GM21390 (cell line): ENCODE measurements around the gene ARHGEF37.
"Not testable (repeated sequence)": the region's sequence is repeated elsewhere in the genome, so short reads cannot be mapped to it uniquely, and the experiment has no call there.

Source experiments
- ATAC-seq: cut with Tn5 transposase; IDR thresholded peaks from one replicate; pipeline ENCODE4 v1.9.1; 2021; ENCODE audit not compliant: unreplicated experiment

The ARHGEF37 gene

DNA sequence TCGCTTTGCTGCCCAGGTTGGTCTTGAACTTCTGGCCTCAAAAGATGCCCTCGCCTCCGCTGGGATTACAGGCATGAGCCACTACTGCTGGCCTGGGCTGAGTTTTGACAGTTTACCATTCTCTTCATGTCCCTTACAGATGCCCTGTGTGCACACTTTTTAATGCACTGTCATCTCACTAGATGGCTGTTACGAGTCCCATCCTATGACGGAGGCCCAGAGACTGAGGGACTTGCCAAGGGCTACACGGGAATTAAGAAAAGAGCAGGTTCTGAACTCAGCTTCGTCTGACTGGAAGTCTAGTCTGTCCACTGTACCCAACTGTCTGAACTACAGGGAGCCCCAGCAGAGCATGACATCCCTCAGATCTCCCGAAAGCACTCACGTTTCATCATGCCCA lies 63.9 kb downstream of the ARHGEF37 start:
- ATAC-seq = no peak

DNA sequence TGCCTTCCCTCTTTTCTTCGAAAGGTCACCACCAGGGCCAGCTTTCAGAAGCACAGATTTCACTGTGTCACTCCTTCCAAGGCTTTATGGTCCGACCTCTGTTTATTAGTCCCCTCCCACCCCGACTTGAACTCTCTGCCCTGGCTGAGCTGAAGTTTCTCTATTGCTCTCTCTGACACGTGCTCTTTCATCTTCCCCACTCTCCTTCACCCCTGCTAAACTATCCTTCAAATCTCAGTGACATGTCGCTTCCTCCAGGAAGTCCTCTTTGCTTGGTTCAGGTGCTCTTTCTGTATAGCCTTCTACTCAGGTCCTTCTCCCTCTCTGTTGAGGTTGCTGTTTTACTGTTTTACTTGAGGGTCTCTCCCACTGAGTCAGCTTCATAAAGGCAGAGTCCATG lies 64.4 kb downstream of the ARHGEF37 start:
- ATAC-seq = no peak

DNA sequence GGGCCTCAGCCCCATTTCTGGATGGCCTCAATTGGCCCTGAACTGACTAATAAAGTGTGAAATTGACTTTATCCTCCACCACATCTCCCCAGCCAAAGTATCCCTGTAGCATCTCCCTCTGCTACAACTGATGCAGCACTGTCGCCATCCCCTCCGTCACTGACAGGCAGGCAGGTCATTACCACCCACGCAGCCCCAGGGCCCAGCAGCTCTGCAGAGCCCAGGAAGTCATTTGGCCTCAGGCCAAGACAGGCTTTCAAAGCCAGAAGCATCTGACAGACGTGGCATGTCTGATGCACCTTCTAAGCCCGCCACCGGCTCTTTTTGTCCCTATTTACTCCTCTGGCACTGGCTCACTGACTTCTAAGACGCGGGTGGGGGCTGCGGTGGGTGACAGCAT lies 65.3 kb downstream of the ARHGEF37 start:
- no peak for ATAC-seq

DNA sequence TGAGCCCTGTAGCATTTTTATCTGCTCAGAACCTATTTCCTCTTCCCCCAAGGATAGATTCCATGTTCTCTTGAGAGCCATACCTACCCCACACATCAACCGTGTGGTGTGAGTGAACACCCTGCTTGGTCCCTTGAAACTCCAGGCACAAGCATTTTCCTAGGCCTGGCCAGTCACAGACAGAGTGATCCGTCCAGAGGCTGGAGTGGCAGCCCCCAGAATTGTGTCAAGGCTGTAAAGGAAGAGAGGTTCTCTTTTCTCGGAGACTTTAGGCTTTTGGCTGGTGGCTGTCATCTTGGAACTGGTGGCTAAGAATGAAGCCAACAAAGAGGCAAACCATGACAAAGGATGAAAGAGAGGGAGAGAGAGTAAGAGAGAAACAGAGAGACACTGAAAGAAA lies 66.0 kb downstream of the ARHGEF37 start:
- ATAC-seq = no peak

DNA sequence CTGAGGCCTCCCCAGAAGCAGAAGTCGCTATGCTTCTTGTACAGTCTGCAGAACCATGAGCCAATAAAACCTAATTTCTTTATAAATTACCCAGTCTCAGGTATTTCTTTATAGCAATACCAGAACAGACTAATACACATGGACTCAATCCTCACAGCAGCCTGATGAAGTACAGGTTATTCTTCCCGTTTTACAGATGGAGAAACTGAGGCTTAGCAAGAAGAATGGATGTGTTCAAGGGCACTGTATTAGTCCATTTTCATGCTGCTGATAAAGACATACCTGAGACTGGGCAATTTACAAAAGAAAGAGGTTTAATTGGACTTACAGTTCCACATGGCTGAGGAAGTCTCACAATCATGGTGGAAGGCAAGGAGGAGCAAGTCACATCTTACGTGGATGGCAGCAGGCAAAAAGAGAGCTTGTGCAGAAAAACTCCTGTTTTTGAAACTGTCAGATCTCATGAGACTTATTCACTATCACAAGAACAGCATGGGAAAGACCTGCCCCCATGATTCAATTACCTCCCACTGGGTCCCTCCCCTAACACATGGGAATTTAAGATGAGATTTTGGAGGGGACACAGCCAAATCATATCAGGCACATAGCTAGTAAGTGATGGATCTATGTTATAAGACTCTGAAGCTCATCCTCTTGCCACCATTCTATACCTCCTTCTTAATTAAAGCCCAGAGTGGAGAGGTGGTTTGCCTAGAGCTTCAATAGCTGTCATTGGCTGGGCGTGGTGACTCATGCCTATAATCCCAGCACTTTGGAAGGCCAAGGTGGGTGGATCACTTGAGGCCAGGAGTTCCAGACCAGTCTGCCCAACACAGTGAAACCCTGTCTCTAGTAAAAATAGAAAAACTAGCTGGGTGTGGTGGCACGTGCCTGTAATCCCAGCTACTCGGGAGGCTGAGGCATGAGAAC lies 67.4 kb downstream of the ARHGEF37 start:
- not testable (repeated sequence) for ATAC-seq

DNA sequence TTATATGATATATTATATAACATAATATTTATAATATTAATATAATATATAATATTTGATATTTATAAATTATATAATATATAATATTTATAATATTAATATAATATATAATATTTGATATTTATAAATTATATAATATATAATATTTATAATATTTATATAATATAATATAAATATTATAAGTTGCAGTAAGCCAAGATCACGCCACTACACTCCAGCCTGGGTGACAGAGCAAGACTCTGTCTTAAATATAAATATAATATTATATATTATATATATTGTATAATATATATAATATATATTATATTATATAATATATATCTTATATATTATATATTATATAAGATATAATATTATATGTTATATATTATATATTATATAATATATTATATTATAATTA lies 68.4 kb downstream of the ARHGEF37 start:
- ATAC-seq = not testable (repeated sequence)

DNA sequence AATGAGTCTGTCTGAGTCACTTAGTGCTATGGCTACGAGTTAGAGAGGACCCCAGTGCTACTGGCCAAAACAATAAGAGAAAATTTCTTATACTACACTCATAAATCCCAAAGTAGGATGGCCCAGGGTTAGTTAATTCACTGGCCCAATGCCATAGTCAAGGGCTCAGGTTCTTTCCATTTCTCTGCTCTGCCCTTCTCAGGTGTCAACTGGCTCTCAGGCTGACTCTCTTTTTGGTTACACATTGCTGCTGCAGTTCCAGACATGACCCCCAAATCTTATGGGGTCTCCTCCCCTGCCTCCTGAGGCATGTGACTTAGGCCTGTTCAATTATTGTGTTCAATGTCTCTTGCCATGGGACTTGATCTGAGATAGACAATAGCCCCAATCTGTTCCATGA lies 70.4 kb downstream of the ARHGEF37 start:
- ATAC-seq = no peak

DNA sequence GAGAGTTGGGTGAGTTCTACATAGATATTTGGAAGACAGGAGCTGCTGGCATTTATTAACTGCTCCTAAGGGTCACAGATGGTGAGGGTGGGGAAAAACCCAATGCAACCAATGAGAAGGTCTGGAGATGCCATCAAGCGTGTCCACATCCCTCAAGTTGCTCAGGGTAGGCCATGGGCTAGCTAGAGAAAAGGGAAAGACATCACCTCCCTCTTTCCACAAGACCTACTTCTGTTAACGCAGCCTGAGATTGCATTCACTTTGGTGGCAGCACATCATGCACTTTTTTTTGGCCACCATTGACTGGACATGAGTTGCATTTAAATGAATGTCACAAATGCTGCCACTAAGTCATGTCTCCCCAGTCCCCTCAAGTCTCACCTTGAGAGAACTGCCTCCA lies 71.4 kb downstream of the ARHGEF37 start:
- ATAC-seq = no peak

DNA sequence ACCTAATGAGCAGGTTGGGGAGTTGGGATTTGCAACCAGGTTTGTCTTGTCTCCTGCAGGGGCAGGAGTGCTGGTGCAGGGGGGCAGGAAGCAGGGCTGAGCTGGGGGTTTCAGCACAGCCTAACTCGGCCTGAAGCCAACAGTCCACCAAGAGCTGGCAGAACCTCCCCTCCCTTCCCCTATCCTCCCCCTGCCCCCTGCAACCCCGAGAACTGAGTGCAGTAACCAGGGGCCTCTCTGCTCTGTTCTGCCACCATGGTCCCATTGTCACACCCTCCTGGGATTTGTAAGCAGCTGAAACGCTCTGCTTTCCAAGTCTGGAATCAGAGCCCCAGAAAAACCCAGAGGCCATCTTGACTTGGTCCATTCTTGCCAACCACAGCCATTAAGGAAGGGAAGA lies 72.9 kb downstream of the ARHGEF37 start:
- ATAC-seq = no peak

DNA sequence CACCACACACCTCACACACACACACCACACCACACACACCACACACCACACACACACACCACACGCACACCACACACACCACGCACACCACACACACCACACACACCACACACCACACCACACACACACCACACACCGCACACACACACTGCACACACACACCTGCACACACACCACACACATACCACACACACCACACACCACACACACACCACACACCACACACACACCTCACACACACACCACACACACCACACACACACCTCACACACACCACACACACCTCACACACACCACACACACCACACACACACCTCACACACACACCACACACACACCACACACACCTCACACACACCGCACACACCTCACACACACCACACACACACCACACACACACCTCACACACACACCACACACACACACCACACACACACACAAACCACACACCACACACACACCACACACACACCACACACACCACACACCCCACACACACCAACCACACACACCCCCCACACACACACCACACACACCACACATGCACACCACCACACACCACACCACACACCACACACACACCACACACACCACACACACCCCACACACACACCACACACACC lies 73.7 kb downstream of the ARHGEF37 start:
- ATAC-seq = no peak

DNA sequence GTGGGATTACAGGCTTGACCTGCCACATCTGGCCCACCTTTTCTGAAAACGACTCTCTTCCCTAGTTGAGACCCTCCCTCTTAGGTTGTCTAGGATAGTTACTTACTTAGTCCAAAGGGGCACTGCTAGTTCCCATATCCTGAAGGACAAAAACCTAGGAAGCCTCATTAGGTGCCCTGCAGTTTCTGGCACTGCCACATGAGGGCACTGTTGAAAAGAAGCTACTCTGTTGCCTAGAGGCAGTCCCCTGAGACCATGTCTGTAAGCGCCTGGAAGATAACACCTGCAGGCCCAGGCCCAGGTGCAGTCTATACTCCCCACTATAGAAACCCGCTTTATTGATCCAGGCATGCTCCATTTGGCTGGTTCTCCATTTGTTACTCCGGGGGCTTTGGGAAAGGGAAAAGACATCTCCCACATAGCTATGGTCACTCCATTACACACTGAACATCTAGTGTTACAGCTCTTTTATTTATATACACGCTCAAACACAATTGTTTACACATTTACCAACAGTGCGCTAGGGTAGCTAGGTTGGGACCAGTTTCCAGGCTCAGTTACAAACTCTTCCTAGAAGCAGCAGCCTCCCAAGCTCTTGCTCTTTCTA lies 75.4 kb downstream of the ARHGEF37 start:
- ATAC-seq = no peak

DNA sequence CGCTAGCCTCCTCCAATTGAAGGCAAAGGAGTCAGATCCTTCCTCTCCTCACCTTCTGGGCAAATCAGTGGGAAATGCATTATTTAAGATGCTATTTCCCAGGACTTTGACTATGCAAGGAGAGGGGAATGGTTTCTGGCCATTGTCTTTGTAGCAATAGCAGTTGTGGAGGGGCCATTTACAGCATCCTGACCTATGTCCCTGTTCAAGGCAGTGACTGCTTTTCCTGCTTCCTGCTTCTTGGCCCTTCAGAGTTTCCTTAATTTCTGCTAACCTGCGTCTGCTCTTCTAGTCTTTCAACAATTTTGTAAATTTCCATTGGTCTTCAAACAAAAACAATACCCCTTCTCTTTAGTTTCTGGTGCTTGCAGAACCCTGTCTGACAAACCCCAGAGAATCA lies 76.0 kb downstream of the ARHGEF37 start:
- no peak for ATAC-seq

DNA sequence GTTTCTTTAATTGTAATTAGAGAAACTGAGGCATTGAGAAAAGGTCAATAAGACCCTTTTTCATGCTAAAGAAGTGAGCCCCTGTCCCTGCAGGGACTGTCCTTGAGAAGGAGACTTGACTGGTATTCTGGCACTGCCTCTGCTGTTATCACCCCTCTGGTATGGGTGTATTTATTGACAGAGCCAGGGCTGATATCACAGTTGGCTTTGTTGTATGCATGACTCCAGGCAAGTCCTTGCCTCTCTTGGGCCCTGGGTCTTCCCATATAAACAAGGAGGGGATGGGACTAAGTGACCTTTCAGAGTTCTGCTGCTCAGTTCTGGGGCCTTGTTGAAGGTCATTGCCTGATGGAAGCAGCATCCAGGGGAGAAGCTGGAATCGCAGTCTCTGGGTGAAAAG lies 77.0 kb downstream of the ARHGEF37 start:
- ATAC-seq = no peak

DNA sequence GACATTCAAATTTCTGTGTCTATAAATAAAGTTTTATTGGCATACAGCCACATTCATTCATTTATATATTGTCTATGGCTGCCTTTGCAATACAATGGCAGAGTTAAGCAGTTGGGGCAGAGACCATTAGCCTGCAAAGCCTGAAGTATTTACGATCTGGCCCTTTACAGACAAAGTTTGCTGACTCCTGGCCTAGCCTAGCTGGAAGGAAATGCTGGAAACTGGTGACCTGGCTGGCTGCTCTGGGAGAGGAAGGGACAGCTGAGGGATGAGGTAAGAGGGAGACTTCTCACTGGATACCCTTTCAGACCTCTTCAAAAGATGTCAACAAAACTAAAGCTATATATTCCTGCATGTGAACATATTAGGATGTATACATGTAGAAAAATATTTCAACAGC lies 82.8 kb downstream of the ARHGEF37 start:
- no peak for ATAC-seq

DNA sequence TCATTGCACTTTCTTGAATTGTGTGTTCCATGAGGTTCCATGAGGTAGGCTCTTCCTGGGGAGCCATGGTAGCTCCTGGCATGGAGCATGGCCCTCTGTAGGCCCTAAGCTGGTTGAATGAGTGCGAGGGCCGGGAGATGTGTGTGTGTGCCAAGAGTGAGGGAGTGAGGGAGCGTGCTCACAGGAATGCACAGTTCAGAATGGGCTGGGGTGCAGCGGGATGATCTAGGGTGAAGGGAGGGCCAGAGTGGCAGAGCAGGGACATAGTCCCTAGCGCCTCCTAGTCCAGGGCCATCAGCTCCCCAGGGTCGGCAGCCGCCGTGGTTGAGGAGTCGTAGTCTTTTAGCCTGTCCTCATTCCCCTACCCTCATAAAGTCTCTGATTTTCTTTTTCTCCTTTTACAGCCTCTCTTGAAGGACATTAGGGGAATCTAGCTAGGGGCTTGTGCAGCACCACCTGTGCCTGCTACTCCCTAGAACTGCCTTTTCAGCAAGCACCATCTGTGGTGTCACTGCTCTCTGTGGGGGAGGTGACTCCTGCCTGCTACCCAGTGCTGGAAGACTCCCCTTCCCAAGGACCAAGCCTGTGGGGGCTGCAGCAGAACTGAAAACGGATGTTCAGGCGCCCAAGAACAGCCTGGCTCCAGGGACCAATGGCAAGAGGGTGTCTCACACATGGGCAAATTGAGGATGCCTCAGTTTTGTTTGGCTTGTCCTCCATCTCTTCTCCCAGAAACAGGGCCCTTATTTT lies 83.5 kb downstream of the ARHGEF37 start:
- ATAC-seq = no peak

DNA sequence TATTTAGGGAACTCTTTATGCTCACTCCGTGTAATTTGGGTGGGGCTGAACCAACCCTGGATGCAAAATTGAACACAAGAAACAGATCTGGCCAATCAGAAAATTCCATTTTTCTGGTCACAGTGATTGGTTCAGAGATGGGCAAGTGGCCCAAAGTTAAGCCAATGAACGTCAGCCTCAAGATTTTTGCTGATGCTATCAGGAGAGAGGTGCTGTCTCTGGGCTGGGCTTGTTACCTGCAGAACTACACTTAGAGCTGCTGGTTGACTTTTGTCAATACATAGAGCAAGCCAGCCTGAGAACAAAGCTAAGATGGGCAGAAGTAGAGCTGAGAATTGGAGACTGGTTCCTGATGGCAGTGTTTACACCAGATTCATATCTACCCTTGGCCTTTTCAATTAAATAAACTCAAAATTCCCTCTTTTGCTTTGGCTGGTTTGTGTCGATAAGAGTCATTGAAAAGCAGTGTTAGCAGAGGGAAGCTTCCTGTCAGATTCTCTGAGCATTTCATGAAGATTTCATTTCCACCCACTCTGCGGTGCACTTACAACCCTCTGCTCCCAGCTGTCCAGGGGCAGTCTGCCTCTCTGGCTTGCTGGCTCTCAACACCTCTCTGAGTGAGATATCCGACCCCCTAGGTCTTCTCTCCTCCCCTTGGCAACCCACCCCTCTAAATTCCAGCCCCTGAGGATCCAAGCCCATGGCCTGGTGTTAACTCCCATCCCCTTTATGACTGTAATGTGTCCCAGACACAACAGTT lies 84.3 kb downstream of the ARHGEF37 start:
- ATAC-seq = no peak

DNA sequence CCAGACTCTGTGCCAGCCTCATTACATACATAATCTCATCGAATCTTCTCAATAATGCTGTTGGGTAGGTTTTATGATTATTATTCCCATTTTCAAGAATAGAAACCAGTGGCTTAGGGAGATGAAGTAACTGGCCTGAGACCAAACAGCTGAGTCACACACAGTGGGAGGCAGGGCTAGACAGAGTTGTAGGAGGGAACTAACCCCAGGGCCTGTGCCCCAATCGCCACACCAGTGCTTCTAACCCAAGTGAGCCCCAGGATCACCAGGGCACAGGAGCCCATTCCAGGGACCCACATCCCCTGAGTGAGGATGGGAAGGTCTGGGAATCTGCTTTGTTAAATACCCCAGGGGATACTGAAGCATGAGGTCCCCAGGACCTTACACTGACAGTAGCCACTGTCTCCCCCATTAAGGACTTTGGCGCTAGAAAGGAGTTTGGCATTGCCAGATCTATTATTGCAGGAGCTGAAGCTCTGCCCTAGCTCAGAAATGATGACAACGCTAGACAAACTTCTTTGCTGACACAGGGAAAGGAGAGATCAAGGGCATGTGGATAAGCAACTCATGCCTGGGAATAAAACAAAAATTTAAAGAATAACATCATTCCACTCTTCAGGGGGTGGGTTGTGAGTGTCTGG lies 85.0 kb downstream of the ARHGEF37 start:
- ATAC-seq = no peak

DNA sequence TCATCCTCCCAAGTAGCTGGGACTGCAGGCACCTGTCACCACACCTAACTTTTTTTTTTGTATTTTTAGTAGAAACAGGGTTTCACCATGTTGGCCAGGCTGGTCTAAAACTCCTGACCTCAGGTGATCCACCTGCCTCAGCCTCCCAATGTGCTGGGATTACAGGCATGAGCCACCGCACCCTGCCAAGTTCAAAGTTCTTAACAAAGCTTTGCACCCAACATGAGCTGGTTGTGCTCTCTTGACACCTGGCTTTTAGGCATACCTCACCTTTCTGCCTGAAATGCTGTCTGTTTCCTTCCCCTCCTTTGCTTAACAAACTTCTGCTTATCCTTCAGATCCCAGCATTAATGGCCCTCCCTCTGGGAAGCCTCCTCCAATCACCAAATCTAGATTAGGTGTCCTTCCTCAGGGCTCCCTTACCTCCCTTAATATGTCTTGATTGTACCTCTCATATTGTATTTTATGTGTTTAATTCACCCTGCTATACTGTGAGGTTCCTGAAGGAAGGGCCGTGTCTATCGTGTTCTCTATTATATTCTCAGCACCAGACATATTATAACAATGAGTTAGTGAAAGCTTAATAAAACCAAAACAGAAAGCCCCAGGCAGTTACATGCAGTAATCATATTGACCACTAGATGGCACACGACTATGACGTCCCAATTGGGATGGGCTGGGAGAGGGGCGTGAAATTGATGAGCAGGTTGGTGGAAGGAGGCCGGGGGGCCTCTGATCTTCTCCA lies 86.0 kb downstream of the ARHGEF37 start:
- ATAC-seq = no peak

DNA sequence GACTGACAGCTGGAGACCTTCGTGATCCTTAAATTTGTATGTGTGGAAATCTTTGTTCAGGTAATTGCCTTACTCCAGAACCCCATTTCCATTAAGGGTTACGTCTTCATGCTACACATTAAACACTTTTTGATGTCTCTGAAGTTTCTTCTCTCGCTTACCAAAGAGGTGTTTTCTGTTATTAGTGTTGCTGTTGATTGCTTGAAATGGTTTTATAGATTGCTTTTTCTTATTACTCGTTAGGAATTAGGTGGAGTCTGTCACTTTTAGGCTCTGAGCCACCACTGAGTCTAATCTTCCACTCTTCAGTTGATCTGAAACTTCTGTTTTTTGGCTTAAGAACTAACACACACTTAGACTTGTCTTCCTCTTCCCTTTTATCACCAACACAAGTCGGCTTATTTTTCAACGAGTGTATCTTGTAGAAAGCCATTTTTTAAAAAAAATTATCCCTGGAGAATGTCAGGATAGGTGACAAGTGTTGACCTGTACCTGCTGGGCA lies 86.6 kb downstream of the ARHGEF37 start:
- no peak for ATAC-seq
